Activated gamma-delta T cell treated with Interleukin-2 at 50 U/mL for 16 hours (primary cell): ENCODE results near the gene ZNF283.
"Not testable (repeated sequence)": the region's sequence is repeated elsewhere in the genome, so short reads cannot be mapped to it uniquely, and the experiment has no call there.

Experiments
- DNase-seq: peaks from one replicate; pipeline ENCODE4 v3.0.0-alpha.2; 2020

The ZNF283 gene

GRCh38 chr19:43802216-43802951 is 24.7 kb upstream of the ZNF283 start, which contains the start of gene LYPD5:
Gene LYPD5, minus strand, starts transcription at chr19:43802447. Its CDS starts 67 bp downstream, at chr19:43802380.
- DNase-seq = no peak

GRCh38 chr19:43804432-43804831 is 22.7 kb upstream of the ZNF283 start:
- no peak for DNase-seq

DNA sequence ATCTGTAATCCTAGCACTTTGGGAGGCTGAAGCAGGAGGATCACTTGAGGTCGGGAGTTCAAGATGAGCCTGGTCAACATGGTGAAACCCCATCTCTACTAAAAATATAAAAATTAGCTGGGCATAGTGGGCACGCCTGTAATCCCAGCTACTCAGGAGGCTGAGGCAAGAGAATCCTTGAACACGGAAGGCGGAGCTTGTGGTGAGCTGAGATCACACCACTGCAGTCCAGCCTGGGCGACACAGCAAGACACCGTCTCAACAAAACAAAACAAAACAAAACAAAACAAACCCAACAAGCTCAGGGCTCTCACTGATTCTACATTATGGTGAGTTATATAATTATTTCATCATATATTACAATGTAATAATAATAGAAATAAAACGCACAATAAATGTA is 20.7 kb upstream of the ZNF283 start:
- not testable (repeated sequence) for DNase-seq

- DNase-seq = no peak
These were observed 20.3 kb upstream of the ZNF283 start for GRCh38 chr19:43806848-43807247.

DNA sequence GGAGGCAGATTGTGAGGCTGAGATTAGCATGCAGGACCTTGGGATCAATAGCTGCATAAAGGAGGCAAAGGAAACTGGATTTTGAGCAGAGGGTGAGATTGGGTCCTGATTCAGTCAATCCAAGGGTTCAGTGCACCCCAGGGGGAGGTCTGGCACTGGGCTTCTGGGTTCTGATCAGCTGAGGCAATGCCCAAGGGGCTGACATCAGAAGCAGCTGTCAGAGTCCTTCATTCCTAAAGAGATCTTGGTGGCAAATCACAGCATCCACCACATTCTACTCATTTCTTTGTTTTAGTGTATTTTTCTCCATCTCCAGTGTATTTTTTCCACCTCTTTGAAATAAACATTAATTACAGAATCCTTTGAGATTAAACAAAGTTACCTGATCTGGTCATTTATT is 19.5 kb upstream of the ZNF283 start:
- DNase-seq = no peak

GRCh38 chr19:43809762-43810696 is 17.1 kb upstream of the ZNF283 start:
- no peak for DNase-seq

DNA sequence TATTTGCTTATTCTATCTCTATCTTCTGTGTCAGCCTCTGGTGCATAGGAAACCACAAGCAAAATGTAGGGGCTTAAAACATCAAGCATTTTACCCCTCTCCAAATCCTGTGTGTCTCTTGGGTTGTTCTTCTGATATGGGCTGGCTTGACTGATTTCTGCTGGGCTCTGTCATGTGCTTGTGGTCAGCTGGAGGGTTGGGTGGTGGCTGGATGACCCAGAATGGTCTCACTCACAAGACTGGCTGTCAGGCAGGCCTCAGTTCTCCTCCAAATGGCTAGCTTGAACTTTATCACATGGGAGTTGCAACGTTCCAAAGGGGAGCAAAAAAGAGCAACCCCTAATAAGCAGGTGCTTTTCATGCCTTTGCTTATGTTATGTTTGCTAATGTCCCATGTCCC is 15.3 kb upstream of the ZNF283 start:
- no peak for DNase-seq

DNA sequence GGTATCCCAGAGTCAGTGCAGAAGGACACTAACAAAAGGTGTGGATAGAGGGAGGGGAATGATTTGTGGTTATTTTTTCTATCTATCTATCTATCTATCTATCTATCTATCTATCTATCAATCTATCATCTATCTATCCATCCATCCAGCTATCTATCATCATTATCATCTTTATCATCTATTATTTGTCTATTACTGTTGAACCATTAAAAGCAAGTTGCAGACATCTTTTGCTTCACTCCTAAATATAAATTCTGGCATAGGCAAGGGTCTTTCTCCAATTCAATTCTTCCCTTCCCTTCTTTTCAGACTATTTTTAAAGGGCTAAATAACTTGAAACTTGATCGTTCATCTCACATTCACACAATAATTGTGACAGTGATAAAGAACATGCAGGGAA is 14.9 kb upstream of the ZNF283 start:
- no peak for DNase-seq

DNA sequence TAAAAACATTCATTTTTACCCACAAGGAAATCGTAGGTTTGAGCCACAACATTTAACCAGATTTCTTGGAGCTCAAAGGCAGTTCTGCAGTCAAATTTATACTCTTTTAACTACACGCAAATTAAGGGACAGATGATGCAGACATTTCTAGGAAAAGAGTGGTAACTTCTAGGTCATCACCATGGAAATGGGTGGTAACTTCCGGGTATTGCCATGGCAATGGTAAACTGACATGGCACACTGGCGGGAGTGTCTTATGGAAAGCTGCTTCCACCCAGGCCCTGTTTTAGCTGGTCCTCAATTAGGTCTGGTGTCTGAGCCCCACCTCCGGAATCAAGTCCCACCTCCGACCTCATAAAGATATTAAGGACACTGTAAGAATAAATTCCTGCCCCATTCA is 14.4 kb upstream of the ZNF283 start:
- DNase-seq = no peak

DNA sequence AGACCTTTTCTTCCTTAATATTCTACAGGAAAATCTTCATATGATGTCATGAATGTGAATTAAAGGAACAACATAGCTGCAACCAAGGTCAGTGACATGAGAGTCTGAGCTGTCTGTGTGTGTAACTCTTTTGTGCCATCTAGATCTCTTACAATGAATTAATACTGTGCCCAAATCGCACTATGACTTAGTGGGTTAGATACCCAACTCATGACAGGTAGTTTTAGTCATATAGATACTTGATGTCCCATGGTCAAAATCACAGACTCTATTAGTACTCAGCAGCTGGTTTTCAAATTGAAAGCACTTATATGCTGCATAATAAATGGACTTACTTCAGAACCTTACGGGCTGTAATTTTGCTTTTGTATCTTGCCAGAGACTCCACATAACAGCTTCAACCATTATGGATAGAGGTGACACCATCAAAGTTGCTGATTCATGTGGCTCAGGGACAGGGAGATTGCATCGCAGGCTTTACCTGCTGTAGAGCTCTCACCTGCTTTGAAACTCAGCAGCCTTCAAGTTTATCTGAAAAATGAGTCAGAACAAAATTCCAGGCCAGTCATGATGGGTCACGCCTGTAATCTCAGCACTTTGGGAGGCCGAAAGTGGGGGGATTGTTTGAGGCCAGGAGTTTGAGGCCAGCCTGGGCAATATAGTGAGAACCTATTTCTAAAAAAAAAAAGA is 12.3 kb upstream of the ZNF283 start:
- DNase-seq = no peak

GRCh38 chr19:43817454-43817853 is 9.7 kb upstream of the ZNF283 start:
- not testable (repeated sequence) for DNase-seq

DNA sequence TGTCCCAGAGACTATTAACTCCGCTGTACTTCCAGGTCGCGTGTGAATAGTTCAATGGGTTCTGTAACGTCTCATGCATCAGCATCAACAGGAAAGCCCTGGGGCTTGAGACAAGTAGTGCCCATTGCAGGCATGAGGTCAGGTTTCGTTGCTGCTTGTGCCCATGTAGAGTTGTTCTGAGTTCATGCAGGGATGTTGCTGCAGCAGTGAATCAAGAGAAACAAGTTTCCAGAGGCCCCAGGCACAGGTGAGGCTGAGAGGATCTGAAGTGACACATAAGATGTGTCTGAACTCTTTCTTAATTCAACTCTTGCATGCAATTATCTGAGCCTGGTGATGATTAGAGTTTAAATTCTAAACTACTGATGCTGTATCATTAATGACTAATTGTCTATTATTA is 8.6 kb upstream of the ZNF283 start:
- DNase-seq = no peak

- no peak for DNase-seq
These were observed 6.8 kb upstream of the ZNF283 start for GRCh38 chr19:43820098-43820883.

GRCh38 chr19:43820884-43821215 is 6.3 kb upstream of the ZNF283 start:
- DNase-seq = no peak

DNA sequence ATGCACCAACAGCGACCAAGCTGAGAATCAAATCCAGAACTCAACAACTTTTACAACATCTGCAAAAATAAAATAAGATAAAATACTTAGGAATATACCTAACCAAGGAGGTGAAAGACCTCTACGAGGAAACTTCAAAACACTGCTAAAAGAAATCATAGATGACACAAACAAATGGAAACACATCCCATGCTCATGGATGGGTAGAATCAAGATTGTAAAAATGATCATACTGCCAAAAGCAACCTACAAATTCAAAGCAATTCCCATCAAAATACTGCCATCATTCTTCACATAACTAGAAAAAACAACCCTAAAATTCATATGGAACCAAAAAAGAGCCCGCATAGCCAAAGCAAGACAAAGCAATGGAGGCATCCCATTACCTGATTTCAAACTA is 3.3 kb upstream of the ZNF283 start:
- DNase-seq = not testable (repeated sequence)

- not testable (repeated sequence) for DNase-seq
These were observed 2.5 kb upstream of the ZNF283 start for GRCh38 chr19:43824572-43824971.

DNA sequence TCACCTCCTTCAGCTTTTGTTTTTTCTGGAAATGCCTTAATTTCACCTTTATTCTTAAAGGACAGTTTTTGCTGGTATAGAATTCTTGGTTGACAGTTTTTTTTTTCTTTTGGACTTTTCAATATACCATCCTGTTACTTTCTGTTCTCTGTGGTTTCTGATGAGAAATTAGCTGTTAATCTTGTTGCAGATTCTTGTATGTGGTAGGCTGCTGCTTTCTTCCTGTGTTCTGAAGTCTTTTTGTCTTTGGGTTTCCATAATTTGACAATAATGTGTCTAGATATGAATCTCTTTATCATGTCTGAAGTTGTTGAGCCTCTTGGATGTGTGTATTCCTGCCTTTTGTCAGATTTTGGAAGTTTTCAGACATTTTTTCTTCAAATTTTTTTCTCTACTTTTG is 12.0 kb downstream of the ZNF283 start:
- no peak for DNase-seq

DNA sequence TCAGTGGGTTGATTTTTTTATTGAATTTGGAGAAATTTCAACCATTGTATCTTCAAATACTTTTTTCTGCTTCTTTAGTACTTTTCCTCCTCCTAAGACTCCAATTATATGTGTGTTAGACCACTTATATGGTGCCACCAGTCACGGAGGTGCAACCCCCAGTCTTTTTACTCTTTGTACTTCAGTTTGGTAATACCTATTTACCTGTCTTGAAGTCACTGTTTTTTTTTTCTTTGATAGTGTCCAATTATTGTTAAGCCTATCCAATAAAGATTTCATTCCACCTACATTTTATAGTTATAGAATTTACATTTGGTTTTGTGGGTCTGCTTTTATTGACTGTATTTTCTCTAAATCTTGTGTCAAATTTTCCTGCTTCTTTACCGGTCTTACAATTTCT is 14.9 kb downstream of the ZNF283 start:
- DNase-seq = no peak

DNA sequence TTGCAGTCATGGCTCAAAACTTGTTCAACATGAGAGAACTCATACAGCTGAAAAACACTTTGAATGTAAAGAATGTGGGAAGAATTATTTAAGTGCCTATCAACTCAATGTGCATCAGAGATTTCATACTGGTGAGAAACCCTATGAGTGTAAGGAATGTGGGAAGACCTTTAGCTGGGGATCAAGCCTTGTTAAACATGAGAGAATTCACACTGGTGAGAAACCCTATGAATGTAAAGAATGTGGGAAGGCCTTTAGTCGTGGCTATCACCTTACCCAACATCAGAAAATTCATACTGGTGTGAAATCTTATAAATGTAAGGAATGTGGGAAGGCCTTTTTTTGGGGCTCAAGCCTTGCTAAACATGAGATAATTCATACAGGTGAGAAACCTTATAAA is 20.1 kb downstream of the ZNF283 start:
- DNase-seq = no peak

- DNase-seq = no peak
These were observed 20.8 kb downstream of the ZNF283 start for GRCh38 chr19:43847884-43848283.

DNA sequence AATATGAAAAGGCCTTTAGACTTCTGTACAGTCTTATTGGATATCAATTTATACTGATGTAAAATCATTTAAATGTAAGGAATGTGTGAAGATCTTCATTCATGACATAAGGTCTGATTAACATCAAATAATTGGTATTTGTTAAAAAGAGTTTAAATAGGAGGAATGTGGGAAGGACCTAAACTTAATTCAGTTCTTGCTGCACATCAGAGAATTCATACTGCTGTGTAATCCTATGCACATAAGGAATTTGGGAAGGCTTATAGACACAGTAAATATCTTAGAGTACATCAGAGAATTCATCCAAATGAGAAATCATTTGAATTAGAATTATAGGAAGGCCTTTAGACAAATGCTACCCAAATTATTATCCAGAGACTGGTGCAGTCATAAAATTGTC is 21.7 kb downstream of the ZNF283 start:
- DNase-seq = no peak

DNA sequence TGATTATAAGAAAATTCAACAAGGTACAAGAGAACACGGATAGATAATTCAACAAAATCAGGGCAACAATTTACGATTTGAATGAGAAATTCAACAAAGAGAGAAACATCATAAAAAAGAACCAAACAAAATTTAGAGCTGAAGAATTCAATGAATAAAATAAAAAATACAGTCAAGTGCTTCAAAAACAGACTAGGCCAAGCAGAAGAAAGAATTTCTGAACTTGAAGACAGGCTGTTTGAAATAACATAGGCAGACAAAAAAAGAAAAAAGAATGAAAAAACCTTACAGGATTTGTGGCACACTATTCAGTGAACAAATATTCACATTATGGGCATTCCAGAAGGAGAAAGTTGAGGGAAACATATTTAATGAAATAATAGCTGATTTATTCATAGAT is 31.1 kb downstream of the ZNF283 start:
- DNase-seq = no peak

GRCh38 chr19:43866923-43867322 is 39.8 kb downstream of the ZNF283 start:
- DNase-seq = not testable (repeated sequence)
